ACHN (cell line): ENCODE measurements around the gene PLEKHN1.

Source experiments
- DNase-seq: peaks from one replicate; pipeline ENCODE4 v3.0.0-alpha.2; 2015
- in situ Hi-C: cut with HindIII; loops from 2 replicates; pipeline ENCODE4 v1.10.0; 2017; ENCODE audit warnings: low sequenced_read_pairs, low pct_ligation_motif_present, low pct_unique_long_range_greater_than_20kb

PLEKHN1 gene, protein sequence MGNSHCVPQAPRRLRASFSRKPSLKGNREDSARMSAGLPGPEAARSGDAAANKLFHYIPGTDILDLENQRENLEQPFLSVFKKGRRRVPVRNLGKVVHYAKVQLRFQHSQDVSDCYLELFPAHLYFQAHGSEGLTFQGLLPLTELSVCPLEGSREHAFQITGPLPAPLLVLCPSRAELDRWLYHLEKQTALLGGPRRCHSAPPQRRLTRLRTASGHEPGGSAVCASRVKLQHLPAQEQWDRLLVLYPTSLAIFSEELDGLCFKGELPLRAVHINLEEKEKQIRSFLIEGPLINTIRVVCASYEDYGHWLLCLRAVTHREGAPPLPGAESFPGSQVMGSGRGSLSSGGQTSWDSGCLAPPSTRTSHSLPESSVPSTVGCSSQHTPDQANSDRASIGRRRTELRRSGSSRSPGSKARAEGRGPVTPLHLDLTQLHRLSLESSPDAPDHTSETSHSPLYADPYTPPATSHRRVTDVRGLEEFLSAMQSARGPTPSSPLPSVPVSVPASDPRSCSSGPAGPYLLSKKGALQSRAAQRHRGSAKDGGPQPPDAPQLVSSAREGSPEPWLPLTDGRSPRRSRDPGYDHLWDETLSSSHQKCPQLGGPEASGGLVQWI

GRCh38 chr1:966135-966703, at the start of gene PLEKHN1:
Gene PLEKHN1, plus strand, starts transcription at chr1:966482. Its CDS starts 50 bp downstream, at chr1:966532.
- in situ Hi-C loops, result no loop called here
- peak; percentile 75 for DNase-seq

DNA sequence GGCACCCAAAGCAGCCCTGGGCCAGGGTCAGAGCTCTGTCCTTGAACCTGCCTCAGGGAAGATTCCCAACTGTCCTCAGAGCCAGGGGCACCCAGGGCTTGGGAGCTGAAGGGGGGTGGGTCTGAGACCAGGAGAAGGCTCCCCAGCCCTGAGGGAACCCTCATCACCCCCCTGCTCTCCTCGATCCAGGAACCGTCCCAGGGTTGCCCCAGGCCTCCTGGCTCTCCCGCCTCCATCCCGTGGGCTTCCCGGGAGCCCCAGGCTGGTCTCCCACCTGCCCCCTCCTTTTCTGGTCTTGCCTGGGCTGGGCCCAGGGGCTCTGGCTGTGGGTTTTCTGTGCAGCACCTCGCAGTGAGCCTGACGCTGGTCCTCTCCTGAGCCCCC, 49.2 kb upstream of the PLEKHN1 start:
- in situ Hi-C loops, result no loop called here
- DNase-seq, result no peak

DNA sequence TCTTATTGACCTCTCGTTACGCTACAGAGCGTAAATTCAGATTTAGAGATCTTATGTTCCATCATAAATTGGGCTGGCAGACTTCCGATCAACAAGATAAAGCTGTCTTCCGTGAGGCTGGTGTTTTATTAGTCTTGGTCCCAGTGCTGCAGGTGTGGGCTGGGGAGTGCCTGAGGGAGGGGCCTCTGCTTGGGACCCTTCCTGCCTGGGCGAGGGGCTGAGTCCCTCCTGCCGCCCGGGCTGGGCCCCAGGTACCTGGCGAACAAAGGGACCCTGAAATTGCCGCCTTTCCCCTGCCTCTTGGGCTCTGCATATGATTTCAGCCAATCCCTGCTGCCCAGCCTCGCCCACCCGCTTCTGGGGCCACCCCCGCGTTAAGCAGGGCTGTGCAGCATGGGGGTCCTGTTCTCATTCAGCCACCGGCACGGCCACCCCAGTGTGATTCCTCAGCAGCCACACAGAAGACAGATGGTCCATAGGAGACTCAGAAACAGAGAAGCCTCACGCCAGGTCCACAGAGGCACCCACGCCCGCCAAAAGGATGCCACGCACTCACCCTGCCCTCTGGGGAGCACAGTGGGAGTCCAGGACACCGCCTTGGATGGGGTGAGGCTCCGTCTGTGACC, 48.7 kb upstream of the PLEKHN1 start:
- DNase-seq, result no peak
- in situ Hi-C loops, result no loop called here

GRCh38 chr1:918353-918752, 47.9 kb upstream of the PLEKHN1 start:
- DNase-seq, result no peak
- in situ Hi-C loops, result no loop called here

DNA sequence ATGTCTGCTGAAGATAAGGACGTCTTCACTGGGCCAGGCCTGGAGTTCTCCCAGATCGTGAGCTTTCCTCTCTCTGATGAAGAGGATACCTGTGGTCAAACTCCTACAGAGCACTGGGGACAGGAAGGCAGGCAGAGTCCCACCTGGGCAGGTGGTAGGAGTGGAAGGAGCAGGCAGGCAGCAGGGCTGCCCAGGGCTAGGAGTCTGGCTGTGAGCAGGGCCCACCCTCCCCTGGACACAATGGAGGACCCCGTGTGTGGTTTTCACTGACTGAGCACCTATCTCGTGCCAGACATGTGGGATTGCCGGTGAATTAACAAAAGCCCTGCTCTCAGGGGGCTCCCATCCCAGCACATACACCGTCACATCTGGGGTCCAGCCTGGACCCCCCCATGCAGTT, 47.4 kb upstream of the PLEKHN1 start:
- no peak for DNase-seq
- in situ Hi-C loops, result no loop called here

GRCh38 chr1:919271-919872, 46.9 kb upstream of the PLEKHN1 start:
- no peak for DNase-seq
- in situ Hi-C loops, result no loop called here

DNA sequence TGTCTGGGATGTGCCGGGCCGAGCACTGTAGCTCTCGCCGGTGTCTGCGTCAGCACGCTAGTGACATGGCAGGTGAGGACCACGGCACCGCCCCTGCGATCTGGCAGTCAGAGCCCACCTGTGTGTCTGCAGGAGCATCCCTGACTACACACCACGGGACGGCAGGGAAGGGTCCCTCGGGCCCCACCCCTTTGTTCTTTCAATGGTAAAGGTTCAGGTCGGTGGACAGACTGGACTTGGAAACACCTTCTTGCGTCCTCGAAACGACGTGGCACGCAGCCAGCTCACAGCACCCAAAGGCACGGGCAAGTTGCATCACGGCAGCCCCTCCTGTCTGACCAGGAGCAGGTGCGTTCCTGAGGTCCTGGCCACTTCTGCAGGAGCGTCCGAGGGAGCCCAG, 46.3 kb upstream of the PLEKHN1 start:
- no peak for DNase-seq
- in situ Hi-C loops, result no loop called here

DNA sequence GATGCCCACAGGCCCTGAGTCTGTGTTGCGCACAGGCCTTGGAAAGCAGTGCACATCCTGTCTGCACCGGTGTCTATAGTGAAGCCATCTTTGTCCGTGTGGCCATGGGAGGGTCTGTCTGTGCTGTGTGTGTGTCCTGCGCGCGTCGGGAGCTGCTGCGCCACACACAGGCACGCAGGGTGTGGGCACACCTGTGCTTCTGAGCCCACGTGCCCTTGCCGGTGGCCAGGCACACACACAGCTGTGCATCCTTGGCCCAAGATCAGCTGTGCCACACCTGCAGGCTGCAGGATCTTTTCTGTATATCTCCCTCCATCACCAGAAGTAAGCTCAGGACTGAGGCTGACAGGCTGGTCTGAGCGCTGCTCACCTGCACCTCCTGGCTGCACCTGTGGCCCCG, 45.8 kb upstream of the PLEKHN1 start:
- DNase-seq, result no peak
- in situ Hi-C loops, result no loop called here

DNA sequence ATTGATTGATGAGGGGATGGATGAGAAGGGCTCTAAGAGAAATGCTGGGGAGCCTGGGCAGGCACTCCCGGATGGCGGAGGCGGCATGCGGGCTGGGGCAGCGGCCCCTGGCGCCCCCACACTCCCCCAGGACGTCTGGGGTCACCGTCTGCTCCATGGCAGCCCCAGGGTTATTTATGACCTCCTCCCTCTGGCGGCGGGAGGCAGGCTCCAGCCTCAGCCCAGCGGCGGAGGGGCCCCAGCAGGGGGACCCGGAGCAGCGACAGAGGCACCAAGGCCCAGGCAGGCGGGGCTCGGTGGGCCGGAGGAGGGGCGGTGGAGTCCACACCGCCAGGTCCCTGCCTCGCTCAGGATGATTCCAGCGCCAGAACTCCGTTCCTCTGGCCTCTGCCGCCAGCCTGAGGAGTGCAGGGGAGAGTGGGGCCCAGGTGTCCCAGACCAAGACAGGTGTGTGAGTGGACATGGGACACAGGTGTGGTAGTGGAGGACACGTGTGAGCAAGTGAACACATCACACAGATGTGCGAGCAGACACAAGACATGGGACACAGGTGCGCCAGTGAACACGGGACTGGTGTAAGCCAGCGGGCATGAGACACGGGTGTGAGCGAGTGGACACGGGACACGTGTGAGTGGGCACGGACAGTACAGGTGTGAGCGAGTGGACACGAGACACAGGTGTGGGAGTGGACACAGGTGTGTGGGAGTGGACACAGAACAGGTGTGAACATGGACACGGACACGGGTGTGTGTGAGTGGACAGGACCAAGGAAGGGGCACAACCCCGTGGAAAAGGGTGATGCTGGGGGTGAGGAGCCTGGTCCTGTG, 45.1 kb upstream of the PLEKHN1 start:
- in situ Hi-C loops, result no loop called here

GRCh38 chr1:923131-923990, 42.9 kb upstream of the PLEKHN1 start, which contains the start of gene SAMD11:
Gene SAMD11, plus strand, starts transcription at chr1:923923. Its CDS starts 509 bp downstream, at chr1:924432.
- peak; percentile 80 for DNase-seq
- in situ Hi-C loops, result no loop called here

More for the DNA sequence above, 45.1 kb upstream of the PLEKHN1 start:
- DNase-seq, result peak; percentile 77

DNA sequence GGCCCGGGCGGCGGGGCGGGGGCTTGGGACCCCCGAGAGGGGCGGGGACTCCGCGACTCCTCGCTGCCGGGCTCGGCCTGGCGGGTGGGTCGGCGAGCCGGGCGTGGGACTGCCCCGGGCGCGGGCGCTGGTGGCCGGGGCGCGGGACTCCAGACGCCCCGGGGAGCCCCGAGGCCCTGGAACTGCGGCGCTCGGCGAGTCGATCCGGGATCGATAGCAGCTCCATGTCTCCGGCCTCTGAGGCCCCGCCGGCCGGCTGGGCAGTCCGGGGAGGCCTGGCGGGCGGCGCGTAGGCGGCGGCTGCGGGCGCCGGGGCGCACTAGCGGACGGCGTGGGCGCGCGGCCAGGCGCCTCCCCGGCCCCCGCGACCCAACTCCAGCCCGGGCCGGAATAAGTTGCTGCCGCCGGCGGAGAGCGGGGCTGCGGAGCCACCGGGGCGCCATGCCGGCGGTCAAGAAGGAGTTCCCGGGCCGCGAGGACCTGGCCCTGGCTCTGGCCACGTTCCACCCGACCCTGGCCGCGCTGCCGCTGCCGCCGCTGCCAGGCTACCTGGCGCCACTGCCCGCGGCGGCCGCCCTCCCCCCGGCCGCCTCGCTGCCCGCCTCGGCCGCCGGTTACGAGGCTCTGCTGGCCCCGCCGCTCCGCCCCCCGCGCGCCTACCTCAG, 42.2 kb upstream of the PLEKHN1 start:
- in situ Hi-C loops, result no loop called here
- DNase-seq, result no peak

DNA sequence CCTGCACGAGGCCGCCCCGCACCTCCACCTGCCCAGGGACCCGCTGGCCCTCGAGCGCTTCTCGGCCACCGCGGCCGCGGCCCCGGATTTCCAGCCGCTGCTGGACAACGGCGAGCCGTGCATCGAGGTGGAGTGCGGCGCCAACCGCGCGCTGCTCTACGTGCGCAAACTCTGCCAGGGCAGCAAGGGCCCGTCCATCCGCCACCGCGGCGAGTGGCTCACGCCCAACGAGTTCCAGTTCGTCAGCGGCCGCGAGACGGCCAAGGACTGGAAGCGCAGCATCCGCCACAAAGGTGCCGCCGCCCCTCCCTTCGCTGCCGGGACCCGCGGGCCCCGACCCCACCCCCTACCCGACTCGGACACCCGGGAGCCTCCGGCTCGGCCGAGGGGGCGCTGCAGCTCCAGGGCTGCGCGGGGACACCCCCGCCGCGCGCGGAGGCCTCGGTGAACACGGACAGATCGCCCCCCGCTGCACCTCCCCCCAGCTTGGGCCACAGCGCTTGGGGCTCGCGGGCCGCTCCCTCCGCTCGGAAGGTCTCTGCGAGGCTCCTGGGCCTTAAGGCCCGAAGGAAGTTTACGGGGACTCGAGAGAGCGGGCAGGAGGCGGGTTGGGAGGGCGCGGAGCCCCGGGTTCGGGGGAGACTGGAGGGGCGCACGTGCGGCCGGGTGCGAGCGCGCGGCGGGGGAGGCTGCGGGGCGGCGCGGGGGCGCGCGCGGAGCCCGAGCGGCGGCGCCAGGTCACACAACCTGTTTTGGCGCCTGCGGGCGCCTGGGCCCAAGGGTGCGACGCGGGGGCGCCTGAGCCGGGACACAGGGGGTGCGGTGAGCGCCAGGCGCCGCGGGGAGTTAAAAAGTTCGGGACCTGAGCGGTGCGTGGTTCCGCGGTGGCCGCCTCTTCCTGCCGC, 41.4 kb upstream of the PLEKHN1 start:
- peak; percentile 40 for DNase-seq
- in situ Hi-C loops, result no loop called here

- peak; percentile 43 for DNase-seq
These were observed 40.5 kb upstream of the PLEKHN1 start for GRCh38 chr1:925561-926421.

DNA sequence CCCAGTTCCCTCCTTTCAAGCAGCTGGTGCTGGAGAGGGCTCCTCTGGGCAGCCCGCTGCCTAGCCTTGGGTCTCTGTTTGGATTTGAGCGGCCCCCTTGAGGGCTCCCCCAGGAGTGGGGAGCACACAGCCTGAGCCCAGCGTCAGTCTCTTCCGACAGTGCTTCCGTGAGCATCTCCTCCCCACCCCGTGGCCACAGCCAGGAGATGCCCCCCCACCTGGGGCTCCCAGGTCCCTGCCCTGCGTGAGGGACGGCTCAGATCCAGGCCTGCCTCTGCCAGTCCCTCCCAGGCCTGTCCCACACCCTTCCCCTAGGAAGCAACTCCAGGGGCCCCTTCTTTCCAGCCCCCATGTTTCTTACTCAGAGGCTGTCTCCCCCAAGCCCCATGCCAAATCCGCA, 39.0 kb upstream of the PLEKHN1 start:
- in situ Hi-C loops, result no loop called here
- DNase-seq, result no peak

More at GRCh38 chr1:925561-926421, 40.5 kb upstream of the PLEKHN1 start:
- in situ Hi-C loops, result no loop called here

- in situ Hi-C loops, result no loop called here
- DNase-seq, result no peak
These were observed 38.5 kb upstream of the PLEKHN1 start for GRCh38 chr1:927748-928147.
